ENCODE measurements around the gene NKPD1. TPM values are rescaled to one million over a fixed set of nuclear protein-coding genes. Genes with fewer than 3 reads are reported as not detected.

Gene NKPD1
- total and polyA plus RNA-seq, 9 donors: 0.11 to 0.57 (median 0.20) TPM; not detected in 1

- WGBS, 3 donors: 82 to 89% (median 84%) methylated on average over 18 of the region's 18 CpGs
- Histone ChIP-seq H3K4me3 (no peak overlapping the region), H3K9me3 (no peaks in the 10 kb centered on the region), H3K27me3 (no peaks in the 10 kb centered on the region), H3K4me1 (ENCODE audit: insufficient read depth) (peaks cover under 1% of the 10 kb centered on the region), H3K27ac (no peak overlapping the region), H3K36me3 (no peaks in the 10 kb centered on the region)
- DNase-seq: no peak
- TF ChIP-seq POLR2A (IDR thresholded peaks at IDR 0.05): no peak
- intact Hi-C loops (cut with DNase I): no loop called here
Observed at GRCh38 chr19:45146741-45147205, 14.0 kb downstream of the NKPD1 start.

GRCh38 chr19:45146251-45146650, 14.5 kb downstream of the NKPD1 start:
- no peaks in the 10 kb centered on the region for H3K36me3 ChIP-seq
- H3K9me3 ChIP-seq: no peaks in the 10 kb centered on the region
- no peak for TF ChIP-seq EP300 (IDR thresholded peaks at IDR 0.05)
- no peak for TF ChIP-seq CTCF (IDR thresholded peaks at IDR 0.05)
- TF ChIP-seq POLR2A (IDR thresholded peaks at IDR 0.05): no peak

GRCh38 chr19:45145270-45146189, 15.3 kb downstream of the NKPD1 start:
- 83 to 89% (median 86%) methylated on average over 42 to 54 of the region's 54 CpGs for WGBS, 3 donors
- intact Hi-C loops (cut with DNase I): no loop called here
- no peaks in the 10 kb centered on the region for H3K9me3 ChIP-seq
- TF ChIP-seq CTCF (IDR thresholded peaks at IDR 0.05) (no peak), EP300 (IDR thresholded peaks at IDR 0.05) (no peak), POLR2A (IDR thresholded peaks at IDR 0.05) (no peak)
- no peaks in the 10 kb centered on the region for H3K36me3 ChIP-seq
- DNase-seq: no peak
- H3K4me3 ChIP-seq: no peak overlapping the region
- no peaks in the 10 kb centered on the region for H3K4me1 ChIP-seq (ENCODE audit: insufficient read depth)
- no peaks in the 10 kb centered on the region for H3K27me3 ChIP-seq
- H3K27ac ChIP-seq: no peak overlapping the region

More at GRCh38 chr19:45146251-45146650, 14.5 kb downstream of the NKPD1 start:
- no peak overlapping the region for H3K27ac ChIP-seq
- intact Hi-C loops (cut with DNase I): no loop called here
- no peak overlapping the region for H3K4me3 ChIP-seq
- DNase-seq: no peak
- 76 to 82% (median 80%) methylated on average over 13 of the region's 13 CpGs for WGBS, 3 donors
- H3K4me1 ChIP-seq (ENCODE audit: insufficient read depth): no peaks in the 10 kb centered on the region
- no peaks in the 10 kb centered on the region for H3K27me3 ChIP-seq

- Histone ChIP-seq H3K36me3 (no peaks in the 10 kb centered on the region), H3K4me1 (ENCODE audit: insufficient read depth) (no peaks in the 10 kb centered on the region), H3K4me3 (no peak overlapping the region), H3K27ac (no peak overlapping the region), H3K27me3 (no peaks in the 10 kb centered on the region), H3K9me3 (no peaks in the 10 kb centered on the region)
- TF ChIP-seq POLR2A (IDR thresholded peaks at IDR 0.05) (no peak), EP300 (IDR thresholded peaks at IDR 0.05) (no peak)
- DNase-seq: no peak
- 92 to 94% (median 92%) methylated on average over 37 to 53 of the region's 53 CpGs for WGBS, 3 donors
- intact Hi-C loops (cut with DNase I): no loop called here
Observed at GRCh38 chr19:45144431-45145269, 16.1 kb downstream of the NKPD1 start.

- WGBS, 3 donors: 49 to 54% (median 51%) methylated on average over 9 of the region's 9 CpGs
- Histone ChIP-seq H3K4me3 (no peak overlapping the region), H3K9me3 (no peaks in the 10 kb centered on the region), H3K36me3 (no peaks in the 10 kb centered on the region), H3K27me3 (no peaks in the 10 kb centered on the region), H3K4me1 (ENCODE audit: insufficient read depth) (no peaks in the 10 kb centered on the region), H3K27ac (no peak overlapping the region)
- no peak for DNase-seq
- intact Hi-C loops (cut with DNase I): no loop called here
- TF ChIP-seq EP300 (IDR thresholded peaks at IDR 0.05) (no peak), POLR2A (IDR thresholded peaks at IDR 0.05) (no peak), CTCF (IDR thresholded peaks at IDR 0.05) (no peak)
Observed at GRCh38 chr19:45142726-45143110, 18.1 kb downstream of the NKPD1 start.
